HEK293T (cell line): ENCODE results near the gene ALDH1A3.

Experiments used
- CTCF ChIA-PET: fragments of 350-600 bp; formaldehyde crosslinking; extraction: SDS; loops from one replicate; lab custom pipeline; 2021; ENCODE audit warnings: antibody characterized with exemption, inconsistent platforms; lab: Yijun Ruan, JAX
- POLR2A ChIA-PET: fragments of 350-600 bp; formaldehyde crosslinking; extraction: SDS; loops from one replicate; lab custom pipeline; 2020; ENCODE audit warnings: antibody characterized with exemption, inconsistent platforms; lab: Yijun Ruan, JAX
- DNase-seq: peaks from one replicate; pipeline ENCODE4 v3.0.0; 2012; ENCODE audit warnings: mixed read lengths; ENCODE audit errors: extremely low spot score
- ARNT ChIP-seq: fragments of 450-650 bp; IDR thresholded peaks from 2 replicates; pipeline ENCODE4 v1.6.1; 2017; ENCODE audit warnings: mild to moderate bottlenecking
- BHLHE40 ChIP-seq: fragments of 450-650 bp; IDR thresholded peaks from 2 replicates; pipeline ENCODE4 v1.6.1; 2016; ENCODE audit warnings: mild to moderate bottlenecking, moderate library complexity, borderline replicate concordance
- CTBP1 ChIP-seq: fragments of 450-650 bp; IDR thresholded peaks from 2 replicates; pipeline ENCODE4 v1.6.1; 2016; ENCODE audit warnings: borderline replicate concordance
- ELF4 ChIP-seq: fragments of 450-650 bp; IDR thresholded peaks from 2 replicates; pipeline ENCODE4 v1.6.1; 2017; ENCODE audit warnings: antibody characterized with exemption
- FOXA1 ChIP-seq: fragments of 450-650 bp; IDR thresholded peaks from 2 replicates; pipeline ENCODE4 v1.6.1; 2016; ENCODE audit warnings: mild to moderate bottlenecking
- FOXK2 ChIP-seq: fragments of 450-650 bp; IDR thresholded peaks from 2 replicates; pipeline ENCODE4 v1.6.1; 2016; ENCODE audit warnings: mild to moderate bottlenecking
- FOXM1 ChIP-seq: fragments of 450-650 bp; IDR thresholded peaks from 2 replicates; pipeline ENCODE4 v1.6.1; 2017; ENCODE audit warnings: mild to moderate bottlenecking, borderline replicate concordance
- HDGF ChIP-seq: fragments of 450-650 bp; IDR thresholded peaks from 2 replicates; pipeline ENCODE4 v1.6.1; 2017; ENCODE audit warnings: antibody characterized with exemption, borderline replicate concordance
- L3MBTL2 ChIP-seq: fragments of 450-650 bp; conservative IDR thresholded peaks from 2 replicates; pipeline ENCODE4 v1.6.1; 2016; ENCODE audit warnings: mild to moderate bottlenecking
- LEF1 ChIP-seq: fragments of 450-650 bp; IDR thresholded peaks from 2 replicates; pipeline ENCODE4 v1.6.1; 2017; ENCODE audit warnings: mild to moderate bottlenecking, borderline replicate concordance
- NFRKB ChIP-seq: fragments of 450-650 bp; IDR thresholded peaks from 2 replicates; pipeline ENCODE4 v1.6.1; 2016; ENCODE audit warnings: mild to moderate bottlenecking, moderate library complexity
- PKNOX1 ChIP-seq: fragments of 450-650 bp; IDR thresholded peaks from 2 replicates; pipeline ENCODE4 v1.6.1; 2016
- SP1 ChIP-seq: fragments of 450-650 bp; IDR thresholded peaks from 2 replicates; pipeline ENCODE4 v1.6.1; 2017
- SUZ12 ChIP-seq: fragments of 450-650 bp; IDR thresholded peaks from 2 replicates; pipeline ENCODE4 v1.6.1; 2016; ENCODE audit warnings: mild to moderate bottlenecking
- TARDBP ChIP-seq: fragments of 450-650 bp; IDR thresholded peaks from 2 replicates; pipeline ENCODE4 v1.6.1; 2016
- ZNF384 ChIP-seq: fragments of 450-650 bp; IDR thresholded peaks from 2 replicates; pipeline ENCODE4 v1.6.1; 2016

Gene ALDH1A3

GRCh38 chr15:100898661-100899462 is 19.2 kb downstream of the ALDH1A3 start:
- POLR2A ChIA-PET: no interaction called here
- DNase-seq: no peak
- CTCF ChIA-PET: no interaction called here
- TF ChIP-seq FOXK2 (no peak), FOXM1 (no peak), ZNF384 (no peak), TARDBP (no peak), ELF4 (no peak), CTBP1 (no peak), ARNT (no peak), LEF1 (no peak), HDGF (no peak), NFRKB (no peak)

- TF ChIP-seq HDGF (no peak), BHLHE40 (no peak), L3MBTL2 (no peak), ELF4 (no peak), ARNT (no peak), PKNOX1 (no peak), FOXM1 (no peak), FOXA1 (no peak), SP1 (no peak), LEF1 (no peak), NFRKB (no peak), ZNF384 (no peak), FOXK2 (no peak), SUZ12 (no peak), CTBP1 (no peak), TARDBP (no peak)
- POLR2A ChIA-PET: no interaction called here
- CTCF ChIA-PET: no interaction called here
- no peak for DNase-seq
Observed at GRCh38 chr15:100899601-100900000, 20.0 kb downstream of the ALDH1A3 start.

- TF ChIP-seq ELF4 (no peak), ZNF384 (no peak), SP1 (no peak), SUZ12 (no peak), TARDBP (no peak), CTBP1 (no peak), FOXK2 (no peak), FOXA1 (no peak), L3MBTL2 (no peak), HDGF (no peak), ARNT (no peak), PKNOX1 (no peak), LEF1 (no peak), FOXM1 (no peak), NFRKB (no peak), BHLHE40 (no peak)
- no peak for DNase-seq
- POLR2A ChIA-PET: no interaction called here
- CTCF ChIA-PET: no interaction called here
Observed at GRCh38 chr15:100900136-100900794, 20.6 kb downstream of the ALDH1A3 start.

- TF ChIP-seq PKNOX1: no peak
- TF ChIP-seq ARNT: no peak
- no peak for TF ChIP-seq LEF1
- TF ChIP-seq NFRKB: no peak
- no peak for TF ChIP-seq ZNF384
- no peak for TF ChIP-seq SUZ12
- no peak for TF ChIP-seq L3MBTL2
- TF ChIP-seq SP1: no peak
- no peak for TF ChIP-seq CTBP1
- TF ChIP-seq FOXK2: no peak
- no peak for TF ChIP-seq BHLHE40
- no peak for TF ChIP-seq FOXA1
- TF ChIP-seq FOXM1: no peak
- TF ChIP-seq ELF4: no peak
- TF ChIP-seq TARDBP: no peak
- POLR2A ChIA-PET: no interaction called here
- DNase-seq: no peak
- CTCF ChIA-PET: no interaction called here
Observed at GRCh38 chr15:100900795-100901169, 21.2 kb downstream of the ALDH1A3 start.

- ChIA-PET CTCF (no interaction called here), POLR2A (no interaction called here)
Observed at GRCh38 chr15:100901296-100901695, 21.7 kb downstream of the ALDH1A3 start.

More at GRCh38 chr15:100901296-100901695, 21.7 kb downstream of the ALDH1A3 start:
- no peak for TF ChIP-seq LEF1
- no peak for TF ChIP-seq SP1
- TF ChIP-seq L3MBTL2: no peak
- no peak for TF ChIP-seq CTBP1
- TF ChIP-seq NFRKB: no peak
- DNase-seq: no peak
